CD4-positive, alpha-beta T cell treated with Interleukin-6 at 100 ng/mL for 8 hours (primary cell): ENCODE data around the gene LPP.
"Not testable (repeated sequence)": the region's sequence is repeated elsewhere in the genome, so short reads cannot be mapped to it uniquely, and the experiment has no call there.

Source experiments
- DNase-seq: peaks from one replicate; pipeline ENCODE4 v3.0.0-alpha.2; 2020; ENCODE audit warnings: mixed read lengths, low spot score

Gene LPP

GRCh38 chr3:188635258-188636042 is 481.5 kb downstream of the LPP start:
- no peak for DNase-seq

- not testable (repeated sequence) for DNase-seq
Measured at GRCh38 chr3:188636292-188636691, 482.3 kb downstream of the LPP start.

GRCh38 chr3:188641076-188641475 is 487.1 kb downstream of the LPP start:
- DNase-seq, result no peak

- no peak for DNase-seq
Measured at GRCh38 chr3:188643736-188644135, 489.8 kb downstream of the LPP start.

- peak; percentile 1 for DNase-seq
Measured at GRCh38 chr3:188646592-188646991, 492.6 kb downstream of the LPP start.

- DNase-seq, result no peak
Measured at GRCh38 chr3:188647237-188647636, 493.3 kb downstream of the LPP start.

GRCh38 chr3:188649521-188649920 is 495.6 kb downstream of the LPP start:
- no peak for DNase-seq

GRCh38 chr3:188656196-188656982 is 502.4 kb downstream of the LPP start:
- no peak for DNase-seq

- no peak for DNase-seq
Measured at GRCh38 chr3:188658606-188659005, 504.6 kb downstream of the LPP start.

- DNase-seq, result no peak
Measured at GRCh38 chr3:188659449-188660090, 505.6 kb downstream of the LPP start.

GRCh38 chr3:188660415-188660814 is 506.5 kb downstream of the LPP start:
- no peak for DNase-seq

- DNase-seq, result no peak
Measured at GRCh38 chr3:188661806-188662205, 507.8 kb downstream of the LPP start.

- DNase-seq, result no peak
Measured at GRCh38 chr3:188662214-188662613, 508.3 kb downstream of the LPP start.

- DNase-seq, result no peak
Measured at GRCh38 chr3:188662795-188663194, 508.8 kb downstream of the LPP start.

GRCh38 chr3:188663839-188664238 is 509.9 kb downstream of the LPP start:
- no peak for DNase-seq

GRCh38 chr3:188664795-188665194 is 510.8 kb downstream of the LPP start:
- peak; percentile 13 for DNase-seq

- DNase-seq, result no peak
Measured at GRCh38 chr3:188667926-188668325, 514.0 kb downstream of the LPP start.

- no peak for DNase-seq
Measured at GRCh38 chr3:188670446-188670845, 516.5 kb downstream of the LPP start.

- DNase-seq, result no peak
Measured at GRCh38 chr3:188671971-188672370, 518.0 kb downstream of the LPP start.

- no peak for DNase-seq
Measured at GRCh38 chr3:188672840-188673239, 518.9 kb downstream of the LPP start.

GRCh38 chr3:188673646-188674186 is 519.8 kb downstream of the LPP start:
- no peak for DNase-seq

GRCh38 chr3:188674595-188674994 is 520.6 kb downstream of the LPP start:
- DNase-seq, result no peak

- no peak for DNase-seq
Measured at GRCh38 chr3:188677344-188677743, 523.4 kb downstream of the LPP start.
